GM23338 (cell line): Measurements from ENCODE around the gene POU6F1. TPM values are rescaled to one million over a fixed set of nuclear protein-coding genes. Genes with fewer than 3 reads are reported as not detected.
A peak's percentile ranks its signal among the peaks of the same experiment; 100 is the strongest.
"Not testable (repeated sequence)": the region's sequence is repeated elsewhere in the genome, so short reads cannot be mapped to it uniquely, and the experiment has no call there.

Source experiments
- ATAC-seq: fragments of 200-7000 bp; cut with Tn5 transposase; 3 replicates; pipeline ENCODE4 v1.9.1; 2020
- DNase-seq: peaks from one replicate; pipeline ENCODE4 v3.0.0-alpha.2; 2015; ENCODE audit warnings: low spot score
- H2AFZ ChIP-seq: fragments of 200-600 bp; sonication (generic); 2 replicates; pipeline ENCODE4 v1.8.0; 2016; ENCODE audit warnings: antibody characterized with exemption, mild to moderate bottlenecking, moderate library complexity
- H3F3A ChIP-seq: fragments of 200-600 bp; sonication (generic); replicated peaks from 2 replicates; pipeline ENCODE4 v1.8.0; 2017; ENCODE audit warnings: antibody characterized with exemption, mixed run types, low read depth
- H3K27ac ChIP-seq: fragments of 200-600 bp; sonication (generic); 2 replicates; pipeline ENCODE4 v1.6.1; 2016; ENCODE audit warnings: low read depth
- H3K27me3 ChIP-seq: fragments of 200-600 bp; sonication (generic); 2 replicates; pipeline ENCODE4 v1.8.0; 2016; ENCODE audit warnings: mild to moderate bottlenecking, mixed run types, moderate library complexity; ENCODE audit not compliant: insufficient read depth
- H3K36me3 ChIP-seq: fragments of 200-600 bp; sonication (generic); 2 replicates; pipeline ENCODE4 v1.8.0; 2016; ENCODE audit warnings: mild to moderate bottlenecking; ENCODE audit not compliant: insufficient read depth
- H3K4me1 ChIP-seq: fragments of 200-600 bp; sonication (generic); 2 replicates; pipeline ENCODE4 v1.8.0; 2016; ENCODE audit warnings: mild to moderate bottlenecking, moderate library complexity; ENCODE audit not compliant: insufficient read depth
- H3K4me2 ChIP-seq: fragments of 200-600 bp; sonication (generic); 2 replicates; pipeline ENCODE4 v1.7.1; 2017; ENCODE audit warnings: mixed run types
- H3K4me3 ChIP-seq: fragments of 200-600 bp; sonication (generic); 2 replicates; pipeline ENCODE4 v1.6.1; 2016; ENCODE audit warnings: mixed run types
- H3K79me2 ChIP-seq: fragments of 200-600 bp; sonication (generic); replicated peaks from 2 replicates; pipeline ENCODE4 v1.8.0; 2017; ENCODE audit warnings: mild to moderate bottlenecking; ENCODE audit not compliant: insufficient read depth
- H3K9me2 ChIP-seq: fragments of 200-600 bp; sonication (generic); 2 replicates; pipeline ENCODE4 v1.8.0; 2017; ENCODE audit not compliant: insufficient read depth
- H4K20me1 ChIP-seq: fragments of 200-600 bp; sonication (generic); replicated peaks from 2 replicates; pipeline ENCODE4 v1.8.0; 2017; ENCODE audit warnings: mild to moderate bottlenecking; ENCODE audit not compliant: insufficient read depth
- H3K27ac Mint-ChIP-seq: 2 replicates; pipeline ENCODE4 v1.8.0; 2020; ENCODE audit warnings: inconsistent platforms, mild to moderate bottlenecking, moderate library complexity, mixed read lengths
- H3K27me3 Mint-ChIP-seq: 3 replicates; pipeline ENCODE4 v1.8.0; 2022; ENCODE audit warnings: low read depth, mild to moderate bottlenecking, moderate library complexity, mixed read lengths, inconsistent platforms; ENCODE audit not compliant: insufficient read depth, poor library complexity
- H3K36me3 Mint-ChIP-seq: 3 replicates; pipeline ENCODE4 v1.8.0; 2021; ENCODE audit warnings: low read depth, mild to moderate bottlenecking, inconsistent platforms, moderate library complexity, mixed read lengths
- H3K4me1 Mint-ChIP-seq: 3 replicates; pipeline ENCODE4 v1.8.0; 2020; ENCODE audit warnings: mild to moderate bottlenecking, inconsistent platforms, mixed read lengths
- H3K4me3 Mint-ChIP-seq: 3 replicates; pipeline ENCODE4 v1.8.0; 2021; ENCODE audit warnings: moderate library complexity, mild to moderate bottlenecking, inconsistent platforms, mixed read lengths
- H3K9me3 Mint-ChIP-seq: 3 replicates; pipeline ENCODE4 v1.8.0; 2020; ENCODE audit warnings: moderate library complexity, mild to moderate bottlenecking, inconsistent platforms, mixed read lengths
- CREB1 ChIP-seq: fragments of 250-450 bp; sonication (Bioruptor Pico); IDR thresholded peaks from 2 replicates; pipeline ENCODE4 v1.5.0; 2020; ENCODE audit warnings: low read depth, mild to moderate bottlenecking, moderate library complexity
- ETS1 ChIP-seq: IDR thresholded peaks from 2 replicates; pipeline ENCODE4 v1.6.1; 2016; ENCODE audit warnings: antibody characterized with exemption
- EZH2 ChIP-seq: fragments of 200-600 bp; sonication (generic); IDR thresholded peaks from one replicate; pipeline ENCODE4 v1.8.0; 2017; ENCODE audit warnings: antibody characterized with exemption, mild to moderate bottlenecking, low read depth; ENCODE audit not compliant: unreplicated experiment
- NANOG ChIP-seq: IDR thresholded peaks from 2 replicates; pipeline ENCODE4 v1.6.1; 2016; ENCODE audit warnings: antibody characterized with exemption, borderline replicate concordance
- POLR2AphosphoS5 ChIP-seq: IDR thresholded peaks from 2 replicates; pipeline ENCODE4 v1.6.1; 2016; ENCODE audit warnings: antibody characterized with exemption, low read depth
- REST ChIP-seq: IDR thresholded peaks from one replicate; pipeline ENCODE4 v1.6.1; 2018; ENCODE audit warnings: antibody characterized with exemption; ENCODE audit not compliant: unreplicated experiment
- ZNF114 ChIP-seq: fragments of 250-450 bp; sonication (Bioruptor Pico); IDR thresholded peaks from 2 replicates; pipeline ENCODE4 v1.5.0; 2020; ENCODE audit warnings: mild to moderate bottlenecking, moderate library complexity
- ZNF331 ChIP-seq: fragments of 250-450 bp; sonication (Bioruptor Pico); IDR thresholded peaks from 2 replicates; pipeline ENCODE4 v1.5.0; 2020; ENCODE audit warnings: low read depth, mild to moderate bottlenecking, moderate library complexity
- polyA plus RNA-seq: library from polyadenylated mRNA; unstranded; fragments of >200 nt; fragmentation: Nextera tagmentation; extraction: Ambion mirVana; gene quantifications from 2 replicates; pipeline ENCODE4 v1.2.1, GENCODE V29; 2016
- total RNA-seq: library from RNA; depleted of rRNA; stranded (reverse); fragments of >200 nt; shearing (Covaris generic); gene quantifications from 2 replicates; pipeline ENCODE4 v1.2.3, GENCODE V29; 2014
- TF ChIP-seq, protein P1 (sequence below), 2 experiments: fragments of 200-600 bp in 1 of 2; sonication (generic) in 1 of 2; conservative IDR thresholded peaks; 2 replicates each; pipeline versions ENCODE4 v1.5.1 to v1.6.1; 2016 to 2017; ENCODE audit warnings: antibody characterized with exemption in 2 of 2, low read depth in 2 of 2, mild to moderate bottlenecking in 2 of 2, moderate library complexity in 1 of 2

The POU6F1 gene
- total and polyA plus RNA-seq, 2 experiments from 2014 or later: 3.0 to 4.0 TPM

GRCh38 chr12:51224625-51225024, 6.8 kb upstream of the POU6F1 start (continued):
- TF ChIP-seq, protein P1, sequence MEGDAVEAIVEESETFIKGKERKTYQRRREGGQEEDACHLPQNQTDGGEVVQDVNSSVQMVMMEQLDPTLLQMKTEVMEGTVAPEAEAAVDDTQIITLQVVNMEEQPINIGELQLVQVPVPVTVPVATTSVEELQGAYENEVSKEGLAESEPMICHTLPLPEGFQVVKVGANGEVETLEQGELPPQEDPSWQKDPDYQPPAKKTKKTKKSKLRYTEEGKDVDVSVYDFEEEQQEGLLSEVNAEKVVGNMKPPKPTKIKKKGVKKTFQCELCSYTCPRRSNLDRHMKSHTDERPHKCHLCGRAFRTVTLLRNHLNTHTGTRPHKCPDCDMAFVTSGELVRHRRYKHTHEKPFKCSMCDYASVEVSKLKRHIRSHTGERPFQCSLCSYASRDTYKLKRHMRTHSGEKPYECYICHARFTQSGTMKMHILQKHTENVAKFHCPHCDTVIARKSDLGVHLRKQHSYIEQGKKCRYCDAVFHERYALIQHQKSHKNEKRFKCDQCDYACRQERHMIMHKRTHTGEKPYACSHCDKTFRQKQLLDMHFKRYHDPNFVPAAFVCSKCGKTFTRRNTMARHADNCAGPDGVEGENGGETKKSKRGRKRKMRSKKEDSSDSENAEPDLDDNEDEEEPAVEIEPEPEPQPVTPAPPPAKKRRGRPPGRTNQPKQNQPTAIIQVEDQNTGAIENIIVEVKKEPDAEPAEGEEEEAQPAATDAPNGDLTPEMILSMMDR (conservative IDR thresholded peaks at IDR 0.05; ENCODE audit: low read depth in 2 of 2): no peak
- TF ChIP-seq NANOG (no peak), POLR2AphosphoS5 (no peak), REST (no peak), ETS1 (no peak), EZH2 (no peak), ZNF114 (CRISPR knock-in tag) (no peak)

GRCh38 chr12:51222461-51222860, 4.6 kb upstream of the POU6F1 start:
- Histone ChIP-seq H3K27ac (no peak overlapping the region), H3K36me3 (no peaks in the 10 kb centered on the region), H4K20me1 (no peaks in the 10 kb centered on the region), H3F3A (peaks cover 12% of the 10 kb centered on the region; the same call in 1 of the 2 replicates), H3K4me1 (peaks cover 14% of the 10 kb centered on the region), H2AFZ (no peak overlapping the region), H3K4me3 (no peak overlapping the region), H3K79me2 (peaks cover 5% of the 10 kb centered on the region; the same call in 1 of the 2 replicates), H3K27me3 (no peaks in the 10 kb centered on the region), H3K9me2 (no peaks in the 10 kb centered on the region), H3K4me2 (no peak overlapping the region)
- Mint-ChIP-seq H3K27me3 (peaks cover 2% of the 10 kb centered on the region), H3K4me1 (peaks cover 15% of the 10 kb centered on the region), H3K36me3 (no peaks in the 10 kb centered on the region), H3K4me3 (no peak overlapping the region; the same call in 2 of the 3 replicates), H3K9me3 (no peaks in the 10 kb centered on the region), H3K27ac (no peak overlapping the region; the same call in 1 of the 2 replicates)
- no peak for ATAC-seq
- TF ChIP-seq ZNF331 (CRISPR knock-in tag): no peak
- TF ChIP-seq CREB1 (CRISPR knock-in tag): no peak
- TF ChIP-seq ETS1: no peak
- no peak for DNase-seq

DNA sequence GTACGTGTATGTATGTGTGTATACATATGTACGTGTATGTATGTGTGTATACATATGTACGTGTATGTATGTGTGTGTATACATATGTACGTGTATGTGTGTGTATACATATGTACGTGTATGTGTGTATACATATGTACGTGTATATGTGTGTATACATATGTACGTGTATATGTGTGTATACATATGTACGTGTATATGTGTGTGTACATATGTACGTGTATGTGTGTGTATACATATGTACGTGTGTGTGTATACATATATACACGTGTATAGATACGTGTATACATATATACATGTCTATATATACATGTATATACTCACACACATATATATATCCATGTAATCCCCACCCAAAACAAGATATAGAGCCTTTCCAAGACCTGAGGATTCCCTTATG, 2.0 kb upstream of the POU6F1 start:
- not testable (repeated sequence) for H2AFZ ChIP-seq, H3K4me3 ChIP-seq, H3K27ac Mint-ChIP-seq, H3K9me3 Mint-ChIP-seq, H3K4me3 Mint-ChIP-seq, H4K20me1 ChIP-seq, ATAC-seq, H3K27me3 ChIP-seq, H3K27me3 Mint-ChIP-seq, H3K9me2 ChIP-seq, H3K36me3 Mint-ChIP-seq, H3K36me3 ChIP-seq, DNase-seq, H3K27ac ChIP-seq
- Histone ChIP-seq H3K79me2 (peaks cover 16% of the 10 kb centered on the region; the same call in 1 of the 2 replicates), H3K4me2 (peak overlapping the region; percentile 86; the same call in 1 of the 2 replicates), H3K4me1 (peaks cover 22% of the 10 kb centered on the region), H3F3A (peaks cover 18% of the 10 kb centered on the region; the same call in 1 of the 2 replicates)
- H3K4me1 Mint-ChIP-seq: peaks cover 17% of the 10 kb centered on the region
